Measurements from ENCODE around the gene FEM1C. TPM values are rescaled to one million over a fixed set of nuclear protein-coding genes. Genes with fewer than 3 reads are reported as not detected.

The FEM1C gene
- total and polyA plus RNA-seq, 10 of the 15 experiments (the other 5 are each of a cell fraction or from before 2014, with no cell fraction given) = 1.9 to 15.6 (median 8.0) TPM

- H3K4me2 ChIP-seq (ENCODE audit: control insufficient read depth, insufficient read depth) = no peak overlapping the region
- ChIA-PET CTCF (interaction anchor here (0.9 kb wide), 1 partner anchor 9 kb away, joined by 4 read pairs; no protein-coding TSS in a partner anchor), RAD21 (ENCODE audit: unreplicated experiment) (interaction anchor here (1.3 to 1.6 kb wide), 3 partner anchors 9 to 11 kb away, joined by 3 to 4 read pairs (median 3); no protein-coding TSS in a partner anchor), SMC1A (ENCODE audit: uncharacterized antibody, unreplicated experiment) (interaction anchor here (1.0 to 2.0 kb wide), 6 partner anchors 10 to 89 kb away, joined by 3 to 12 read pairs (median 4); no protein-coding TSS in a partner anchor), POLR2A (no interaction called here)
- no peak overlapping the region for H2AFZ ChIP-seq (ENCODE audit: control insufficient read depth, low read depth, low read length)
- H3K4me3 ChIP-seq = no peak overlapping the region
- TF ChIP-seq USF1 (IDR thresholded peaks at IDR 0.05; ENCODE audit: borderline replicate concordance, extremely low read length, insufficient read depth, low read depth, low read length) (no peak), IKZF2 (IDR thresholded peaks at IDR 0.05) (no peak)
- DNase-seq (ENCODE audit: low read depth, low spot score) (no peak), ATAC-seq (no peak), FAIRE-seq (no peak)
- in situ Hi-C loops (cut with MboI) = no loop called here
- no peaks in the 10 kb centered on the region for H3K79me2 ChIP-seq (ENCODE audit: control insufficient read depth, insufficient read depth, low read length)
- no TSS peak for BruUV-seq (replicated peaks)
- 42% methylated on average over 2 of the region's 2 CpGs for WGBS (ENCODE audit: insufficient coverage, insufficient replicate concordance, low lambda C conversion rate, missing lambda C conversion rate)
- H3K36me3 ChIP-seq (ENCODE audit: control insufficient read depth in 2 of 2, insufficient read depth in 2 of 2, low read length in 1 of 2) = no peaks in the 10 kb centered on the region
- no peaks in the 10 kb centered on the region for H4K20me1 ChIP-seq (ENCODE audit: control insufficient read depth, insufficient read depth)
- H3K27ac ChIP-seq (ENCODE audit: control insufficient read depth, insufficient read depth) = no peak overlapping the region
- H3K9ac ChIP-seq (ENCODE audit: control insufficient read depth, insufficient read depth, low read length) = no peak overlapping the region
- no peaks in the 10 kb centered on the region for H3K9me3 ChIP-seq (replicated peaks; ENCODE audit: control insufficient read depth, insufficient read depth, low read length)
- no peaks in the 10 kb centered on the region for H3K27me3 ChIP-seq (replicated peaks in 1 of 2; ENCODE audit: control insufficient read depth in 2 of 2, insufficient read depth in 2 of 2, low read length in 1 of 2)
- H3K4me1 ChIP-seq (ENCODE audit: control insufficient read depth, insufficient read depth, low read length) = peaks cover 3% of the 10 kb centered on the region; the same call in 1 of the 2 replicates
- intact Hi-C loops (cut with micrococcal nuclease; ENCODE audit: unreplicated experiment) = no loop called here
These were observed 66.3 kb downstream of the FEM1C start for GRCh38 chr5:115478281-115478680.

DNA sequence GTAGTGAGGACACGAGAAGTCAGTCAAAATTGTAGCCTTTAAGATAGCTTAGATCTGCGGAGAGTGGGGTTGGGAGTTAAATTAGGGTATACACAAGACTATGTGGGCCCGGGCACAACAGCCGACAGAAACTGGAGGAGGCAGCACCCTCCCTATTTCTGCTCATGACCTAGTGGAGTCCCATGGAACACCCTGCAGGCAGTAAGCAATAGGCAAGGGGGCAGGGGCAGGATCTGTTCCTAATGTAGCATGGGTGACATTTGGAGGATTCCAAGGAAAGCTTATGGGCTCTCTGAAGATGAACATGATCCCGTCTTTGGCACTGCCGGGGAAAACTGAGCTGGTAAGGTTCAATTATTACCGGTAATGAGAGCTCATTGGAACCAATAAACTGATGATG is 67.0 kb downstream of the FEM1C start:
- H3K4me1 ChIP-seq (ENCODE audit: control insufficient read depth, insufficient read depth, low read length) = peaks cover 3% of the 10 kb centered on the region; the same call in 1 of the 2 replicates
- SMC1A ChIA-PET (ENCODE audit: uncharacterized antibody, unreplicated experiment) = interaction anchor here (1.0 to 2.0 kb wide), 7 partner anchors 9 to 161 kb away, joined by 3 to 12 read pairs (median 4); no protein-coding TSS in a partner anchor
- no peak overlapping the region for H3K9ac ChIP-seq (ENCODE audit: control insufficient read depth, insufficient read depth, low read length)
- DNase-seq (ENCODE audit: low read depth, low spot score) = no peak
- H3K27ac ChIP-seq (ENCODE audit: control insufficient read depth, insufficient read depth) = no peak overlapping the region
- no peaks in the 10 kb centered on the region for H3K27me3 ChIP-seq (replicated peaks in 1 of 2; ENCODE audit: control insufficient read depth in 2 of 2, insufficient read depth in 2 of 2, low read length in 1 of 2)
- H3K4me3 ChIP-seq = no peak overlapping the region
- WGBS (ENCODE audit: insufficient coverage, insufficient replicate concordance, low lambda C conversion rate, missing lambda C conversion rate) = 83% methylated on average over 7 of the region's 7 CpGs
- no peaks in the 10 kb centered on the region for H3K36me3 ChIP-seq (ENCODE audit: control insufficient read depth in 2 of 2, insufficient read depth in 2 of 2, low read length in 1 of 2)
- H3K79me2 ChIP-seq (ENCODE audit: control insufficient read depth, insufficient read depth, low read length) = no peaks in the 10 kb centered on the region
- H3K4me2 ChIP-seq (ENCODE audit: control insufficient read depth, insufficient read depth) = no peak overlapping the region
- no TSS peak for BruUV-seq (replicated peaks)
- intact Hi-C loops (cut with micrococcal nuclease; ENCODE audit: unreplicated experiment) (no loop called here), in situ Hi-C loops (cut with MboI) (no loop called here)
- H2AFZ ChIP-seq (ENCODE audit: control insufficient read depth, low read depth, low read length) = no peak overlapping the region
- POLR2A ChIA-PET = no interaction called here
- RAD21 ChIA-PET (ENCODE audit: unreplicated experiment) = interaction anchor here (1.3 to 1.6 kb wide), 3 partner anchors 9 to 10 kb away, joined by 3 to 4 read pairs (median 3); no protein-coding TSS in a partner anchor
- no peak for FAIRE-seq
- no peaks in the 10 kb centered on the region for H3K9me3 ChIP-seq (replicated peaks; ENCODE audit: control insufficient read depth, insufficient read depth, low read length)
- CTCF ChIA-PET = interaction anchor here (0.9 kb wide), 1 partner anchor 10 kb away, joined by 4 read pairs; no protein-coding TSS in a partner anchor
- ATAC-seq = no peak
- no peaks in the 10 kb centered on the region for H4K20me1 ChIP-seq (ENCODE audit: control insufficient read depth, insufficient read depth)
- TF ChIP-seq MEF2B (IDR thresholded peaks at IDR 0.05; ENCODE audit: partially characterized antibody, poor library complexity, severe bottlenecking) (no peak), SMAD1 (IDR thresholded peaks at IDR 0.05; ENCODE audit: low read depth, partially characterized antibody) (no peak), ATF2 (IDR thresholded peaks at IDR 0.05; ENCODE audit: low read length) (no peak), ZZZ3 (IDR thresholded peaks at IDR 0.05; ENCODE audit: control insufficient read depth, insufficient read length, low read depth) (no peak), HCFC1 (IDR thresholded peaks at IDR 0.05; ENCODE audit: low read length) (no peak), E2F8 (IDR thresholded peaks at IDR 0.05; ENCODE audit: low read depth, partially characterized antibody) (no peak)
- TF ChIP-seq, protein P1, sequence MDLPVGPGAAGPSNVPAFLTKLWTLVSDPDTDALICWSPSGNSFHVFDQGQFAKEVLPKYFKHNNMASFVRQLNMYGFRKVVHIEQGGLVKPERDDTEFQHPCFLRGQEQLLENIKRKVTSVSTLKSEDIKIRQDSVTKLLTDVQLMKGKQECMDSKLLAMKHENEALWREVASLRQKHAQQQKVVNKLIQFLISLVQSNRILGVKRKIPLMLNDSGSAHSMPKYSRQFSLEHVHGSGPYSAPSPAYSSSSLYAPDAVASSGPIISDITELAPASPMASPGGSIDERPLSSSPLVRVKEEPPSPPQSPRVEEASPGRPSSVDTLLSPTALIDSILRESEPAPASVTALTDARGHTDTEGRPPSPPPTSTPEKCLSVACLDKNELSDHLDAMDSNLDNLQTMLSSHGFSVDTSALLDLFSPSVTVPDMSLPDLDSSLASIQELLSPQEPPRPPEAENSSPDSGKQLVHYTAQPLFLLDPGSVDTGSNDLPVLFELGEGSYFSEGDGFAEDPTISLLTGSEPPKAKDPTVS (IDR thresholded peaks at IDR 0.05; ENCODE audit: low read depth, low read length) = no peak

Data from GM12878 (cell line).